Effector CD4-positive, alpha-beta T cell (primary cell): ENCODE results near the gene ACSS2.

Experiments used
- DNase-seq: peaks from one replicate; pipeline ENCODE4 v3.0.0-alpha.2; 2020

The ACSS2 gene

DNA sequence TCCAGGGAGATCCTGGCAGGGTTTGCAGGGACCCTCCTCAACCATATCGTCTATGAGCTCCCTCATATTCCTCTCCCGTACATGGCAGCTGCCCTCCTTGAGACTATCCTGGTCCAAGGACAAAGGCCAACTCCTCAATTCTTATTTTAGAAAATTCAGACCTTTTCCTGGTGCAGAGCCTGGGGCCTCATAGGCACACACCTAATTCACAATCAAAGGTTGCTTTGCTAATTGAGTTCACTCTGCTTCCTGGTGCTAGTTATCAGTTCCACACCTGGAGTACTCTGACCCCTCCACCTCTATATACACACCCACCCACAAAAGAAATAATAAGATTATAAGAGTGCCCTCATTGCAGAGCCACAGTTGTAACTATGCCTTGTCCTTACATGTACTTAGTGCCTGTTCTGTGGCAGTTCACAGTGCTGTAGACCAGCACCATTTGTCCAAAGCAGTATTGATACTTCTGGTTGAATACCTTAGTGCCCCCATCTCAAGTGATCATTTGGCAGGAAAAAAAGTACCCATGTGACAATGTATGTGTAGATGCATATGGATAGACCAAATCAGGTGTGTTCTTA is 40.5 kb downstream of the ACSS2 start:
- DNase-seq, result no peak

DNA sequence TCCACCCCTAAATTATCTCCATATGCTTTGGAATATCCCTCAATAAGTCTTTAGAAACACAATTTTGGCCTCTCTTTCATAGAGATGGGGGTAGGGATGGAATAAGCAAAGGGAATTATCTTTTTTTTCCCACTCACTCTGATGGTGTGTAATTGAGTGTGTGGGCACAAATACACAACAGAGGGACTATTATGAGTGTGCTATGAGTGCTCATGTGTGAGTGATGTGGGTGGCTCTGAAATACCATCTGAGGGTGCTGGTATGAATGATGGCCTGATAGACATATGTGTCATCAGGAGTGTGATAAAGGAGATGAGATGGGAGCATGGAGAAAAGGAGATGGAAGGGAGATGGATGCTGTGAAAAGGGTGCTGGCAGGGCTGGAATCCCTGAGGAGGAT is 43.6 kb downstream of the ACSS2 start:
- no peak for DNase-seq

DNA sequence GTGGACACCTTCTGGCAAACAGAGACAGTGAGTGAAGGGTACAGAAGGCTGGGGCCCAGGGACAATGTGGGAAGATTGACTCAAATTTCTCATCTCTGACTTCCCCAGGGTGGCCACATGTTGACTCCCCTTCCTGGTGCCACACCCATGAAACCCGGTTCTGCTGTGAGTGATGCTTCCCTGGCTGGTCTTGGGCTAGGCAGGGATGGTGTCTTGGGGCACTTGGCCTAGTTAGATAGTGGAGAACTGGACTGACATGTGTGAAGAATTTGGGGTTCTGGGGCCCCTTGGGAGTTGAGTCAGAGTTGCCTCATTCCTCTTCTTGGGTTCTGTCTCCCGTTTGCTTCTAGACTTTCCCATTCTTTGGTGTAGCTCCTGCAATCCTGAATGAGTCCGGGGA is 45.0 kb downstream of the ACSS2 start:
- no peak for DNase-seq

DNA sequence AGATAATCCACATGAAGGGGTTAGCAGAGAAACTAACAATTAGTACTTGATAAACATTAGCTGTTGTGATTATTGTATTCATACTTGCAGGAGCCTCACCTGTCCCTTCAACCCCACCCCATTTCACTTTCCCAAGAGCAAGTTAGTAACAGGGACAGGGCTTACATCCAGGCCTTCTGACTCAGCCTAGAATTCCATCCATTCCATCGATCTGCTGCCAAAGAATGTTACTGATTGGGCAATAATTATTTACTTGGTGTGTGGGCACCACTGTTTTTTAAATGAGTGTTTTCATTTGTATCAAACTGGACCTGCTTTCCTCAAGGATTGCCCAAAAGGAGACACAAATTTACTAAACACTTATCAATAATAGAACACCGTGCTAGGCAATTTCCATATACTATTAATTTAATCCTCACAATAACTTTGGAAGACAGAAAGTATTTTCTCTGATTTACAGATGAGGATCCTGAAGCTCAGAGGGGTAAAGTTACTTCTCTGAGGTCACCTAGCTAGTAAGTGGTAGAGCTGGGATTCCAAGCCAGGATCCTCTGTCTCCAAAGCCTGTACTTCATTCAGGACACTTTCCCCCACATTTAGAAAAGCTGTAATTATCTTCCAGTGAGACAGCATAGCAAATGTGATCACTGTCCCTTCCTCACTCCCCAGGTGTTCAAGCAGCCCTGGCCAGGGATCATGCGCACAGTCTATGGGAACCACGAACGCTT is 46.4 kb downstream of the ACSS2 start:
- DNase-seq, result no peak

DNA sequence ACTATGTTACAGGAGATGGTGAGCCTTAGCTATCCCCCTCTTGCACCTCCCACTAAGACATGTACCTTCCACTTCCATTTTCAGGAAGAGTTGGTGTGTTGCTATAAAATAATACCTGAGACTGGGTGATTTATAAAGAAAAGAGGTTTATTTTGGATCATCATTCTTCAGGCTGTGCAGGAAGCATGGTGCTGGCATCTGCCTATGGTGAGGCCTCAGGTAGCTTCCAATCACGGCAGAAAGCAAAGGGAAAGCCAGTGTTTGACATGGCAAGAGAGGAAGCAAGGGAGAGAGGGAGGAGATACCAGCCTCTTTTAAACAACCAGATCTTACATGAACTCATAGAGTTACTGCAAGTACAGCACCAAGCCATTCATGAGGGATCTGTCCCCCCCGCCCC is 47.0 kb downstream of the ACSS2 start:
- no peak for DNase-seq

DNA sequence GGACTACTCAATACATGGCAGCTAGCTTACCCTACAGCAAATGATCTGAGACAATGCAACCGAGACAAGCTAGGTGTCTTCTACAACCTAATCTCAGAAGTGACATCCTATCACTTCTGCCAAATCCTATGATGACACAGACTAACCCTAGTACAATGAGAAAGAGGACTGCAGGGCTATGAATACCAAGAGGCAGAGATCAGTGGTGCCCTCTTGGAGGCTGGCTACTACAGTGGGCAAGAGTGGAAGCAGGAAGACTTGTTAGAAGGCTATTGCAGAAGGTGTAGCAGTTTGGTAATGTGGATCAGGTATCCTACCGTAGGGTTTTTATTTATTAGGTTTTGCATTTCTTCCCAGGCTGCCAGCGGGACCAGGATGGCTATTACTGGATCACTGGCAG is 48.9 kb downstream of the ACSS2 start:
- DNase-seq, result no peak

DNA sequence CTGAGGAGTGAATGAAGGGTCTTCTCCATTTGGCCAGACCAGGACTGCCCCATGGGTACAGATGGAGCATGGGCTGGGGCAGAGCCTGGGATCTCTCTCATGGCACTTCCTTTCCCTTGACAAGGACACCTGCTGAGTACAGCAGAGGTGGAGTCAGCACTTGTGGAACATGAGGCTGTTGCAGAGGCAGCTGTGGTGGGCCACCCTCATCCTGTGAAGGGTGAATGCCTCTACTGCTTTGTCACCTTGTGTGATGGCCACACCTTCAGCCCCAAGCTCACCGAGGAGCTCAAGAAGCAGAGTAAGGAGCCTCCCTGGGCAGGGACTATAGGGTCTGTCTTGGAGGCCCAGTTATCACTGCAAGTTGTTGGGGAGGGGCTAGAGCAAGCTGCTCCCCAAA is 49.6 kb downstream of the ACSS2 start:
- no peak for DNase-seq

DNA sequence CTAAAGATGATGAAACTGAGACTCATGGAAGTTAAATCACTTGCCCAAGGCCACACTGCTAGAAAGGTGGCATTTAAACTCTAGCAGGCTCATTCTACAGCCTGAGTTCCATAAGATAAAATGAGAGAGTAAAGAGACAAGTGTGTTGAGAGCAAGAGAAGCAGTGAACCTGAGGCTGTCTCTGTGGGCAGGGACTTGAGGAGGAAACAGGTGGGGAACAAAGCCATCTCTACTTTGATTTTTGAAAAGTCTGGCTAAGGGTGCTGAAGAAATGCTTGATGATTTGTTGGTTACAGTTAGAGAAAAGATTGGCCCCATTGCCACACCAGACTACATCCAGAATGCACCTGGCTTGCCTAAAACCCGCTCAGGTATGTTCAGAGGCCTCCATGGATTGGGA is 50.2 kb downstream of the ACSS2 start:
- DNase-seq, result no peak

DNA sequence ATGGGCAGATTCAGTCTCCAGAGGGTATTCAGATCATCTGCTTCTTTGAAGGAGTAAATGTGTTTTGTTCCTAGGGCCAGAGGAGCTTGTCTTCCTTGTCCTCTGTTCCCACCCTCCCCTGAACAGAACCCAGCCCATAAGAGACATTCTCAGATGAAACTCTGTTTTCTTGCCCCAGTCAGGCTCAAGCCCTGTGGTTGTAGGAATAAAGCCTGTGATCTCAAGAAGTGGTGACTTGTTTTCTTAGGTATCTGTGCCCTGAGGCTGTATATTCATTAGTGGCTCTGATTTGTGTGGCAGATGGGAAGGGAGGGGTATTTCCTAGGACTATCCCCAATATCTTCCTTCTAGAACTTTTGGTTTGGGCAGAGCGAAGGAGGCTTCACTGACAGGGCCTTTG is 51.3 kb downstream of the ACSS2 start:
- no peak for DNase-seq

DNA sequence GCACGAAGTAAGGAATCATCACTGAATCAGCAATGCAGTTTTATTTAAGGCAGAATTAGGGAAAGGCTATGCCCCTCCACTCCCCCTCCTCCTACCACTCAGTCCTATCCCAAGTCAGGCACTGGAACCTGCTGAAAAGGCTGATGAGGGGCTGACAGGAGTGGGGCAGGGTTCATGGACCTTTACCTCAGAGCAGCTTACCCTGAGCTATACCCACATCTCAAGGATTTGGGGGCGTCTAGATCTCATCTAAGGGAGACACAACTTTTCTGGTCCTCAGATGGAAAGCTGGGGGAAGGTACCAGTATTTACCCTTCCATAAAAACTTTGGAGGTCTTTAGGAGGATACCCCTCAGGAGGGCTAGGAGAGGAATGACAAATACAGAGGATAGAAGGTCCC is 52.0 kb downstream of the ACSS2 start:
- no peak for DNase-seq

DNA sequence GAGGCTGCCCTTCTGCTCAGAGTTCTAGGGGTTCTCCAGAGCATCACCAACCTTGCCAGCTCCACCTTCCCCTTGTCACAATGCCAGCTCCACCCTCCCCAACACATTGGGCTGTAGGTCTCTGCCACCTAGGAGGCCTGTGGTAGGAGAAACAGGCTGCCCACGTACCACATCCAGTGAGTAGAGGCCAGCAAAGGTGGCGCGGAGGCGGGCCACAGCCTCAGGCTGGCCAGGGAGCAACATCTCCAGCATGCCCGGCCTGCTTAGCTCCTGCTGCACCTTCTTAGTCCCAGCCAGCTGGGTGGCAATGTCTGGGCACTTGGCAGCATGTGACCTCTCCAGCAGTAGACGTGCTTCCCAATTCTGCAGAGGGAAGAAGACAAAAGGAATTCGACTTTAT is 55.4 kb downstream of the ACSS2 start:
- no peak for DNase-seq

DNA sequence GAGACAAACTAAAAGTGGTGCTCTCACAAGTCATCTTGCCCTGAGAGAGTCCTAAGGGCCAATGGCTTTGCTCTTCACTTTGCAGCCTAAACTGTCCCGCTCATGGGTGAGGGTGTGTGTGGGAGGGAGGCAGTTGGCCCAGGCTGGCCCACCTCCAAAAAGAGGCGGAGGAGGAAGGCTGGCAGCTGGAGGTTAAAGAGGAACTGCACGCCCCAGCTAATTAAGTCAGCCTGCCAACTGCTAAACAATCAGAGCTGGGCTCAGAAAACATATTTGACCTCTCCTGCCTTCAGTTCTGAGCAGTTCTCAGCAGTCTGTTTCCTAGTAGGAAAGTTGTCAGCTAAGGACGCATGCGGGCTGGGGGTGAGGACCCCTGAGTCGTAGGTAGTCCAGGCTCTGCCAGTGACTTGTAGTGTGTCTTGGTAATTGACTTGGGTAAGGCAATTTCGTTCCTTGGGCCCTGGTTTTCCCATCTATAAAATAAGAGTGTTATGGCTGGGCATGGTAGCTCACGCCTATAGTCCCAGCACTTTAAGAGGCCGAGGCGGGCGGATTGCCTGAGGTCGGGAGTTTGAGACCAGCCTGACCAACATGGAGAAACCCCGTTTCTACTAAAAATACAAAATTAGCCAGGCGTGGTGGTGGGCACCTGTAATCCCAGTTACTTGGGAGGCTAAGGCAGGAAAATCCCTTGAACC is 62.2 kb downstream of the ACSS2 start:
- no peak for DNase-seq

DNA sequence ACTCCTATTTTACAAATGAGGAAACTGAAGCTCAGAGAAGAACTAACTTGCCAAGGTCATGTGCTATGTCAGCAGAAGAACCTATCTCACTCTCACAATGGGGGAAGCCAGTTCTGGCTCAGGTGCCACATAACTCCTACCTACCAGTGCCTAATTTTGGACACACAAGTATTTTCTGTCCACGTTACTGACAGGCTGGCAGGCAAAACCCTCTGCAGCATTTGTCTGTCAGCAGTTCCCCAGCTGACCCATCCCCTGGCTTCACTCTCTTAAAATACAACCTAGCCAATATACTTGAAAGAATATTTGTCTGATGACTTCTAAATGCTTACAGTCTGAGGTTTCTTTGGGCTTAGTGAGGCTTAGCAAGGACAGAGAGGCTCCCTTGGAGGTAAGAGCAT is 63.7 kb downstream of the ACSS2 start:
- no peak for DNase-seq

DNA sequence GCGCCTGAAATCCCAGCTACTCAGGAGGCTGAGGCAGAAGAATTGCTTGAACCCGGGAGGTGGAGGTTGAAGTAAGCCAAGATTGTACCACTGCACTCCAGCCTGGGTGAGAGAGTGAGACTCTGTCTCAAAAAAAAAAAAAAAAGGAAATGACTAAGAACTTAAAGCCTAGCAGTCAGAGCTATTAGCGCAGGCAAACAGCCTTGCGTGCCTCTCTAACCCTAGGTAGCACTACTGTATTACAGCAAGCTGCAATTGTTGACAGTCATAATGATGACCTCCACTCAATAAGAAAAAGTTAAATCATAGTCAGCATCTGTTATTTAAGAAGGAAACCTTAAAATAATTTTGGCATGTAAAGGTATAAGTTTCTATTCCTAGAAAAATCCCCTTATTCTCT is 64.8 kb downstream of the ACSS2 start:
- no peak for DNase-seq

DNA sequence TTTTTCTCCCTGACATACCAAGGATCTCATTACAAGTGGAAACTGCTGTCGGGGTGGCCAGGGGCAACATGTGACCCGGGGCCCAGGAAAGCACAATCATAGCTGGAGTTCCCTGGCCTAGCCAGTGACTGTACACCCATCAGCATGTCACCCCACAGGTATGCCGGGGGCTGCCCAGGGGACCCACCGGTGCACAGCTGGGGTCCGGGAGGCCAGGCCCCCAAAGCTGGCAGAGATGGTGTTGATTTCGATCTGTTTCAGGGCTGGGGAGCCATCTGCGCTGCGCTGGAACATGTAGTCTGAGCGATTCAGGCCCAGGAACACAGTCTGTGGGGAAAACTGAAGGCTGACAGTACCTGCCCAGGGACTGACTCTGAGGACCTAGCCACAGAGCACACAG is 65.9 kb downstream of the ACSS2 start:
- DNase-seq, result no peak

DNA sequence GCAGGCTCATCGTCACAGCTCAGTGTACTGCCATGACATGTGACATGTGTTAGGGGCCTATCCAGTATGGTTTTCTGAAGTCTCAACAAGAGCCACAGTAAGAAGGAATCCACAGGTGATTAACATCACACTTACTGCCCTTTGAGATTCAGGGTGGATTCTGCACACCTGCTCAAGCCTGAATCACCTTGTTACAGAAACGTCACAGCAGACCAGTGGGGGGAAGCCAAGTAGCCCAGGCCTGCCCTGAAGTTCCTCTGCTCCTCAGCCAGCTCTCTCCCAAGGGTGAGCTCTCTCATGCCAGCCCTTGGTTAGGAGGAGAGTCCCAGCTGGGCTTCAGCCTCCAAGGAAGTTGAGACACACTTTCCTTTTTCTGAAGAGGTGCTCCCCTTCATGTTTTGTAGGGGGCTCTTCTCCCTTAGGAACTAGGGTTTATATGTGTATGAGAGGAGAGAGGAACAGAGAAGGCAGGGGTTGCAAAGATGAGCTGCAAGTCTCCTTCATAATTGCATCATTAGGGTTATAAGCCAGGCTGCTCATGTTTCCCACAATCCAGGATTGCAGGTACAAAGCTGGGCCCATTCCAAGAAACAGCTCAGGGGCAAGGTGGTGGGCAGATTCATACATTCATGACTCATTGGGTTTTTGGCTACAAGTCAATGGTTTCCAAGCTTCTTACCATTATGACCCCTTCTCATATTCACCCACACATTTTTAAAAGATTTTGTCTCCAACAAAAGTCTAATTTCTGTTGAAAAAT is 67.6 kb downstream of the ACSS2 start:
- no peak for DNase-seq

DNA sequence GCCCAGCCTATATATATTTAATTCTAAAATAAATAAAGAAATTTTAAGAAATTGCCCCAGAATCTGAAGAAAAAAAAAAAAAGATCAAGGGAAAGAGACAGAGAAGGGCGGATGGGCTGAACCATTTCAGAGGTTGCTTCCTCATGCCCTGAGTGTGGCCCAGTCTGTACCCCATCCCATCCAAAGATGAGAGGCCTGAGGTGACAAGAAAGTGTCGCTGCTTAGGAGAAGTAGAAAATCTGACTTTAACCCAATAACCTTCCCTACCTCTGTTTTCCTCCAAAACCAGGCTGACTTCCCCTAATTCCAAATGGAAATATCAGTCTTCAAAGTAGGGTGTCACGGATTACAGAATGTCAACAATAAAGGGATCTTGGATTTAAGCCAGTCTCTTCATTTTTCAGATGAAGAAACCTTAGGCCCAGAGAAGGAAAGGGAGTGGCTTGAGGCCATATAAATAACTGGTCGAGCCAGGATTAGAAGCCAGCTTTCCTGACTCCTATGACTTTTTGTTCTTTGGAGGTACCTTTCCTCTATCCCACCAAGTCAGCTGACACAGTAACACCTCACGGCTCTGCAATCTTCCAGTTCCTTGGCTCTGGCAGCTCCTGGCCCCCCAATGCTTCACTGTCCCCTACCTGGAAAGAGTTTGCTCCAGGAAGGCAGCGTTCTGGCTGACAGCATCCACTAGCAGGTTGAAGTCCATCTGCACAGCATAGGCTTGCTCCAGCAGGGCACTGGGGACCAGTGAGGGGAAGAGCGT is 69.1 kb downstream of the ACSS2 start:
- no peak for DNase-seq

DNA sequence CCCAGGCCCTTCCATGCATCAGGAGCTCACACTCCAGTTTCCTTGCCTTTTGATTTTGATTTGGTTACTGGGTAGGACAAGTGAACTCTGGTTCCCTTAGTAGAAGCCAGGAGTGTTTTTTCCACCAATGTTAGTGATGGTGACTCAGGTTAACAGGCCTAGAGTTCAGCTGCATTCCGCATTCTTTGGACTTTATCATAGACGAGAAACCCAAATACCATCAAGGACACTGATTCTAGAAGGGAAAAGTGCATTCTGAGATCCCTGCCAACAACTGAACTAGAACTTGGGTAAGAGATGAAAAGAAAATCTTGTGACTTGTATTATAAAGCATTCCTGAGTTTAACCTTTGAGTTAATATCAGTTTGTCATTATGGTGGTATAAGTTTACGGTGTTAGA is 70.2 kb downstream of the ACSS2 start:
- DNase-seq, result no peak

DNA sequence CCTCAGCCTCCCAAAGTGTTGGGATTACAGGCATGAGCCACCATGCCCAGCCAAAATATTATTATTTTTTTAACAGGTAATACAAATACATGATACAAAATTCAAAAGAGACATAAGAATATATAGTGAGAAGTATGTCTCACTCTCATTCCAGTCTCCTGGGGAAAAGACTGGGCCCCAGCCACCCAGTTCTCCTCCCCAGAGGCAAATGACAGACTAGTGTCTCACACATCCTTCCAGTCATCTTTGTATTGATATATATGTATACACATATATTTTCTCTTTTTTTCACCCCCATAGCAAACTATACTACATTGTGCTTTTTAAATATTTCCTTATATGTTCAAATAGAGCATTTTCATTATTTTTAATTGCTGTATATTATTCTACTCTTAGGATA is 70.9 kb downstream of the ACSS2 start:
- no peak for DNase-seq

DNA sequence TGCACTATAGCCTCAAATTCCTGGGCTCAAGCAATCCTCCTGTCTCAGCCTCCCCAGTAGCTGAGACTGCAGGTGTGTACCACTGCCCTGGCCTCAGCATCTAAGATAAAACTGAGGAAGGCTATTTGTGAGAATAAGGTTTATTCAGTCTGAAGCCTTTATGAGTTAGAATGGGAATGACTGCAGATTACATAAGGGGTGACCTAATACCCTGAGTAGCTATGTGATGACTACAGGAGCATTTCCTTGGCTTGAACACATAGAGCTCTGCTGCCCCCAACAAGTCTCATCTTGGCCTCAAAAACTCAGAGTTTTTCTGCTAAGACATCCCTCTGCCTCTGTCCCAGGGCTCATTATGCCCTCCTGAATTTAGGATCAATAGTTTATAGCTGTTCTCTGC is 71.6 kb downstream of the ACSS2 start:
- DNase-seq, result no peak

DNA sequence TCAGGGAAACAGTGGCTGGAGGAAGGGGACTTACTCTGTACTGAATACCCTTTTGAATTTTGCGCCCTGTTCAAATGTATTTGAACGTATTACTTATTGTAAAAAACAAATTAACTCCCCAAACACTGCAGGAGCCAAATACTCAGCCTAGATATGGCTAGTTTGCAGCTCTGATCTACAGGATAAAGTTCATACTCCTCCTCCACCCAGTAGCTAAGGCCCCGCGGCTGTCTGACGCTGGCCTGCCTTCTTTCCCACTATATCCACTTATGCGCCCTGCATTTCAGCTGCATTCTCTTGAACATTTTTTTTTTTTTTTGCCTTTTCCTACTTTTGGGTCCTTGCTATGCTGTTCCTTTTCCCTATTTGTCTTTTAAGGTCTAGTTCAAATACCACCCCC is 72.7 kb downstream of the ACSS2 start:
- no peak for DNase-seq

DNA sequence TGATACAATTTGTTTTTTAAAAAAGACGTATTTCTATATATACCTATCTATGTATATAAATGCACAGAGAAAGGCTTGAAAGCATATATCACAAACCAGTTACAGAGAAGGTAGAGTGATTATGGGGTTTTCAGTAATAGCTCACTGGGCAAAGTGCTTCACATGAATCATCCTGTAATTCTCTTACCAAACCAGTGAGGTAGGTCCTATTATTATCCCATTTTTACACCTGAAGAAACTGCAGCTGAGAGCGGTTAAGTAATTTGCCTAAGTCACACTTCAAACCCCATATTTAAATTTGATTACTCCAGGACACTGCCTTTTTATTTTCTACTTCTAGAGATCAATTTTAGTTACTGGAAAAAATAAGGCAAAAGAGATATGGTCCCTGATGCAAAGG is 74.8 kb downstream of the ACSS2 start:
- DNase-seq, result no peak

DNA sequence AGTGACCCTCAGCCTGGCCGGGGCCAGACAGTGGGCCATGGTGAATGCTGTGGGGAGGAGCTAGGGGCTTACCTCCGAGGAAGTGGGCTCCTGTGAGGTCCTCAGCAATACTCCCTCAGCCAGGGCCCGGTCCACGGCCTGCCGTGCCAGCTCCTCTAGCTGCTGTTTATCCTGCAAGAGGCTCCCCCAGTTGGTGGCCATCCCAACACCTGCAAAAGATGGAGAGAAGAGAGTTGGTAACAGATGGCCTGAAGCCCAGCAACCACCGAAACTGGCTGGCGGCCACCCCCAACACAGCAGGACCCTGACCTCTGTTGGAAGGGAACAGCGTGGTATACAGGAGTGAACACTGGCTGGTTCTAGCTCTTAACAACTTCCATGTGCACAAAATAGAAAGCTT is 75.2 kb downstream of the ACSS2 start:
- DNase-seq, result no peak
